Gastrocnemius medialis (tissue), 4 donors: Measurements from ENCODE around the gene TPK1.

Experiments used
- CTCF ChIP-seq, 5 experiments: fragments of 450-650 bp in 3 of 5; fragments of 200-600 bp in 2 of 5; sonication (generic) in 2 of 5; IDR thresholded peaks in 4 of 5; conservative IDR thresholded peaks in 1 of 5; 1 replicate in 4 of 5; 2 replicates in 1 of 5; pipeline ENCODE4 v1.5.1; 2016 to 2019; ENCODE audit warnings: antibody characterized with exemption in 5 of 5, mild to moderate bottlenecking in 3 of 5, moderate library complexity in 3 of 5
- POLR2A ChIP-seq, 2 donors: fragments of 450-650 bp; IDR thresholded peaks; one replicate each; pipeline ENCODE4 v1.6.1; 2017; ENCODE audit warnings: antibody characterized with exemption in 2 of 2, mild to moderate bottlenecking in 2 of 2, moderate library complexity in 2 of 2

- TF ChIP-seq CTCF (IDR thresholded peaks at IDR 0.05 in 4 of 5, conservative IDR thresholded peaks at IDR 0.05 in 1 of 5) (no peak), POLR2A (IDR thresholded peaks at IDR 0.05) (no peak)
Observed at GRCh38 chr7:144508702-144509101, 327.2 kb downstream of the TPK1 start.
